Measurements from ENCODE around the gene APH1B. TPM values are rescaled to one million over a fixed set of nuclear protein-coding genes. Genes with fewer than 3 reads are reported as not detected.
A peak's percentile ranks its signal among the peaks of the same experiment; 100 is the strongest.

APH1B gene
- total and polyA plus RNA-seq, 2 of the 4 experiments (the other 2 are of a cell fraction): 7.0 to 7.7 TPM

DNA sequence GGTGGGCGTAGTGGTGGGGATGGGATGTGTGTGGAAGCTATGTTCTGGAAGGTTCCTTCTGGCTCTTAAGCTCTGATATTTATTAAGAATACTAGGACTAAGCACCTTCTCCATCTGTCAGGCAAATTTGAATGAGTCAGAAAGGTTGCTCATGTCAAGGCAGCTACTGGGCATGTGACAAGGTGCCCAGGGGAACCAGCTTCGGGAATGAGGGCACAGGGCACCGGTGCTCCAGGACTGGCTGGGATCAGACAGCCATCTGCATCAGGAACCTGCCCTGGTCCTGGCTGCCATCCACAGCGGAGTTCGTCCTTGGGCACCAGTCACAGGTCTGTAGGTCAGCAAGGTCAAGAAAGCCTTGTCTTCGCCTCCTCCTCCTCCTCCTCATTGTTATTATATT, 71.8 kb downstream of the APH1B start:
- no peaks in the 10 kb centered on the region for H4K20me1 ChIP-seq (ENCODE audit: insufficient read depth, low read length)
- CTCF ChIA-PET: interaction anchor here (1.6 kb wide), 1 partner anchor 29 kb away, joined by 3 read pairs; no protein-coding TSS in a partner anchor
- peak overlapping the region; percentile 82 for H3K14ac ChIP-seq (replicated peaks; ENCODE audit: low read depth, low read length)
- BruUV-seq (replicated peaks): no TSS peak
- peak overlapping the region; percentile 75; the same call in 1 of the 2 replicates for H2BK120ac ChIP-seq (ENCODE audit: low read depth, low read length)
- no peak overlapping the region for H3K4me3 ChIP-seq (ENCODE audit: insufficient read depth, low read depth, low read length)
- POLR2A ChIA-PET (ENCODE audit: unreplicated experiment): no interaction called here
- no peaks in the 10 kb centered on the region for H3K27me3 ChIP-seq (ENCODE audit: control insufficient read depth, insufficient read depth, low read length)
- H2BK5ac ChIP-seq (ENCODE audit: low read depth, low read length, poor library complexity, severe bottlenecking): peak overlapping the region; percentile 59
- intact Hi-C loops (cut with micrococcal nuclease): no loop called here
- peak overlapping the region; percentile 69 for H3K4ac ChIP-seq (ENCODE audit: low read depth, low read length)
- no peaks in the 10 kb centered on the region for H3K79me1 ChIP-seq (ENCODE audit: low read depth in 1 of 2, low read length in 2 of 2)
- H4K91ac ChIP-seq (ENCODE audit: insufficient read depth, low read depth, low read length): 0 out of 2 replicates have a peak overlapping the region, but pooled peaks have one; percentile 24
- dilution Hi-C loops (cut with HindIII; ENCODE audit: low sequenced_read_pairs, unreplicated experiment): no loop called here
- no peak overlapping the region for H3K27ac ChIP-seq (ENCODE audit: insufficient read depth, low read length)
- H3K9ac ChIP-seq (ENCODE audit: low read depth, low read length): no peak overlapping the region
- peak overlapping the region; percentile 66; the same call in 1 of the 2 replicates for H3K18ac ChIP-seq (ENCODE audit: low read depth, low read length)
- H2BK15ac ChIP-seq (ENCODE audit: low read depth, low read length): peak overlapping the region; percentile 41; the same call in 2 of the 3 replicates
- no peak overlapping the region for H4K5ac ChIP-seq (ENCODE audit: low read depth, low read length)
- in situ Hi-C loops (cut with MboI; ENCODE audit: low sequenced_read_pairs): no loop called here
- ATAC-seq (ENCODE audit: low read depth) (no peak), DNase-seq (no peak)
- H4K8ac ChIP-seq (ENCODE audit: low read depth in 2 of 2, low read length in 2 of 2): peak overlapping the region in 1 of 2 experiments; percentile 78; a peak in 1 of 4 replicates
- no peak overlapping the region for H2AFZ ChIP-seq (replicated peaks; ENCODE audit: low read length, poor library complexity)
- H2AK5ac ChIP-seq (ENCODE audit: low read depth, low read length): peak overlapping the region; percentile 79
- 100% methylated on average over 2 of the region's 6 CpGs; no CpG with 5 or more reads in 1 of the 2 experiments for WGBS, 2 experiments (ENCODE audit: extremely low coverage in 2 of 2, insufficient read length in 1 of 2)
- H3K4me2 ChIP-seq (ENCODE audit: low read depth, low read length): no peak overlapping the region
- H3K23ac ChIP-seq (ENCODE audit: low read depth, low read length): no peak overlapping the region
- H3K9me3 ChIP-seq (ENCODE audit: control insufficient read depth, insufficient read depth, low read length): no peaks in the 10 kb centered on the region
- TF ChIP-seq POLR2A (IDR thresholded peaks at IDR 0.05; ENCODE audit: low read depth, low read length) (no peak), RCOR1 (IDR thresholded peaks at IDR 0.05; ENCODE audit: insufficient replicate concordance, low read length) (no peak), CHD1 (IDR thresholded peaks at IDR 0.05; ENCODE audit: low read depth, low read length) (no peak), RFX5 (IDR thresholded peaks at IDR 0.05; ENCODE audit: low read depth, low read length) (no peak), CEBPB (IDR thresholded peaks at IDR 0.05; ENCODE audit: low read depth, low read length) (no peak), MAFK (IDR thresholded peaks at IDR 0.05; ENCODE audit: low read depth, low read length) (no peak), MAZ (IDR thresholded peaks at IDR 0.05; ENCODE audit: borderline replicate concordance, low read depth, low read length) (no peak), USF2 (IDR thresholded peaks at IDR 0.05; ENCODE audit: low read depth, low read length) (no peak), NFE2L2 (IDR thresholded peaks at IDR 0.05; ENCODE audit: low read depth, low read length) (no peak), FOS (IDR thresholded peaks at IDR 0.05; ENCODE audit: low read depth, low read length) (no peak), RAD21 (IDR thresholded peaks at IDR 0.05; ENCODE audit: low read length) (no peak), BHLHE40 (IDR thresholded peaks at IDR 0.05; ENCODE audit: low read depth, low read length) (no peak), CTCF (conservative IDR thresholded peaks at IDR 0.05; ENCODE audit: low read depth, low read length) (no peak), SMC3 (IDR thresholded peaks at IDR 0.05; ENCODE audit: low read depth, low read length) (no peak), MXI1 (IDR thresholded peaks at IDR 0.05; ENCODE audit: borderline replicate concordance, low read depth, low read length) (no peak)
- TF ChIP-seq, protein P1, sequence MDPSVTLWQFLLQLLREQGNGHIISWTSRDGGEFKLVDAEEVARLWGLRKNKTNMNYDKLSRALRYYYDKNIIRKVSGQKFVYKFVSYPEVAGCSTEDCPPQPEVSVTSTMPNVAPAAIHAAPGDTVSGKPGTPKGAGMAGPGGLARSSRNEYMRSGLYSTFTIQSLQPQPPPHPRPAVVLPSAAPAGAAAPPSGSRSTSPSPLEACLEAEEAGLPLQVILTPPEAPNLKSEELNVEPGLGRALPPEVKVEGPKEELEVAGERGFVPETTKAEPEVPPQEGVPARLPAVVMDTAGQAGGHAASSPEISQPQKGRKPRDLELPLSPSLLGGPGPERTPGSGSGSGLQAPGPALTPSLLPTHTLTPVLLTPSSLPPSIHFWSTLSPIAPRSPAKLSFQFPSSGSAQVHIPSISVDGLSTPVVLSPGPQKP (IDR thresholded peaks at IDR 0.05; ENCODE audit: borderline replicate concordance, low read depth, low read length): no peak
- peaks cover 36% of the 10 kb centered on the region for H3K4me1 ChIP-seq (ENCODE audit: control insufficient read depth, insufficient read depth, low read length)
- H3K9me1 ChIP-seq (ENCODE audit: insufficient read depth, low read length): peaks cover 18% of the 10 kb centered on the region; the same call in 1 of the 2 replicates
- no peaks in the 10 kb centered on the region for H3K36me3 ChIP-seq (ENCODE audit: control insufficient read depth, insufficient read depth, low read length)
- no peak overlapping the region; the same call in 1 of the 2 replicates for H3K56ac ChIP-seq (ENCODE audit: extremely low read depth, insufficient read depth, low read length)
- peak overlapping the region; percentile 56 for H2AK9ac ChIP-seq (replicated peaks; ENCODE audit: low read depth, low read length, poor library complexity)
- 0 out of 2 replicates have a peak overlapping the region, but pooled peaks have one; percentile 58 for H2BK20ac ChIP-seq (ENCODE audit: low read depth, low read length)

Data from IMR-90 (cell line).